ENCODE data around the gene ZFP69B.
A peak's percentile ranks its signal among the peaks of the same experiment; 100 is the strongest.
"Not testable (repeated sequence)": the region's sequence is repeated elsewhere in the genome, so short reads cannot be mapped to it uniquely, and the experiment has no call there.

The ZFP69B gene

DNA sequence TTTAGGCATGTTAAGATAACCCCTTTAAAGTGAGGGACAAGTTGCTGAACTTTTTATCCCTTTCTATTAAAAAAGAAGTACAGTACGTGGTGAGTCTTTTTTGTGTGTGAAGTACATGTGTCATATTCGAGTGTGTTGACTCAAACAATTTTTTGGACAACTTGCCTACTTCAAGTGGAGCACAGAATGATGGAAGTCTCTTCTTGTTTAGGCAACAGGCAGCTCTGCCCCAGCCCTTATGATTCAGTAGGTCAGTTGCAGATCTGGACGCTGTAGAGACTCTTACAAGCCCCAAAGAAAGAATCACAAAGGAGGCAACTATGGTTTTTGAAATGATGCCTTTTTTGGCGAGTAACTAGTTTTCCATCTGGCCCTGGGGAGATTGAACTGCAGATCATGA is 14.4 kb upstream of the ZFP69B start:
- DNase-seq (ENCODE audit: low read depth in 2 of 2) = no peak

GRCh38 chr1:40438391-40439015 is 11.8 kb upstream of the ZFP69B start:
- no peak for DNase-seq (ENCODE audit: low read depth in 2 of 2)

DNA sequence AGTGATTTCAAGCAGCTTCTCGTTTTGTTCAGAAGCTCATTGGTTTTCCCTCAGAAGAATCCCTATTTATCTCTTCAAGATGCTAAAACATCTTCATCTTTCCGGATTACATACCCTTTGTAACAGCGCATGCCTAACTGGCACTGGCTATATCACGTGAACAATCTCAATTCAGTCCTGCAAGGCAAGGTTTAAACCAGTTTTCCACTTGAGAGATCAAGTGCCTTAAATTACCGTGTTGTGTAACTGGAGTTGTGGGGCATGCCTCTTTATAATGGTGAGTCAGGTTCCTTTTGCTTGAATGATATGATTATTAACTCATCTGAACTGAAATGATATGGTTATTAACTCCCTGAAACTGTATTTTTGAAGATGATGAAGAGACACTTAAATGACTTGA is 11.0 kb upstream of the ZFP69B start:
- DNase-seq (ENCODE audit: low read depth in 2 of 2) = no peak

- DNase-seq (ENCODE audit: low read depth in 2 of 2) = peak; percentile 12 to 13
Measured at GRCh38 chr1:40450495-40451237, 390 bp downstream of the ZFP69B start.

- no peak for DNase-seq (ENCODE audit: low read depth in 2 of 2)
Measured at GRCh38 chr1:40451238-40451585, 936 bp downstream of the ZFP69B start.

DNA sequence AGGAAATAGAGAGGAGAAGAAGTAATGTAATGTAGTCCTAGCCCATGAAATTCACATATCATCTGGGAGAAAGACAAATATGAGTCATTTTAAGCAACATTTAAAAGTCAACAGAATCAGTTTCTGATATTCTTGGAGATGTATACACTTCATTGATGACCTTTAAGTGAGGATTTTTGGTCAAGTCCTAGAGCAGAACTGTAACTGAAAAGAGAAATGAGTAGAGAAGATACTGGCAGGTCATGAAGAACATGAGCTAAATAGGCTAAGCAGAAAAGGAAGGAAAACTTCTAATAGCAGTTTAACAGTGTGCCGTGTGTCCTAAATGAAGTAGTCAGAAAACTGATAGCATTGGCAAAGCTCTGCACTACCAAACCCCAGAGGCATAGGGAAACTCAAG is 4.6 kb downstream of the ZFP69B start:
- DNase-seq (ENCODE audit: low read depth in 2 of 2) = no peak

- no peak for DNase-seq (ENCODE audit: low read depth in 2 of 2)
Measured at GRCh38 chr1:40462956-40463590, 12.8 kb downstream of the ZFP69B start.

DNA sequence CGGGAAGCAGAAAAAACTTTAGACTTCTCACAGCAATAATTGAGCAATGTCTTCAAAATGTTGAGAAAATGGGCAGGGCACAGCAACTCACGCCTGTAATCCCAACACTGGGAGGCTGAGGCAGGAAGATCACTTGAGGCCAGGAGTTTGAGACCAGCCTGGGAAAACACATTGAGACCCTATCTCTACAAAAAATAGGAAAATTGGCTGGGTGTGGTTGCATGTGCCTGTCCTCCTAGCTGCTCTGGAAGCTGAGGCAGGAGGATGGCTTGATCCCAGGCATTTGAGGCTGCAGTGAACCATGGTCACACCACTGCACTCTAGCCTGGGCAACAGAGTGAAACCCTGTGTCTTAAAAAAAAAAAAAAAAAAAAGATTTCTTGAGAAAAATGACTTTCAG is 19.1 kb downstream of the ZFP69B start:
- no peak for DNase-seq (ENCODE audit: low read depth in 2 of 2)

GRCh38 chr1:40475268-40475667 is 25.0 kb downstream of the ZFP69B start:
- no peak for DNase-seq (ENCODE audit: low read depth in 2 of 2)

DNA sequence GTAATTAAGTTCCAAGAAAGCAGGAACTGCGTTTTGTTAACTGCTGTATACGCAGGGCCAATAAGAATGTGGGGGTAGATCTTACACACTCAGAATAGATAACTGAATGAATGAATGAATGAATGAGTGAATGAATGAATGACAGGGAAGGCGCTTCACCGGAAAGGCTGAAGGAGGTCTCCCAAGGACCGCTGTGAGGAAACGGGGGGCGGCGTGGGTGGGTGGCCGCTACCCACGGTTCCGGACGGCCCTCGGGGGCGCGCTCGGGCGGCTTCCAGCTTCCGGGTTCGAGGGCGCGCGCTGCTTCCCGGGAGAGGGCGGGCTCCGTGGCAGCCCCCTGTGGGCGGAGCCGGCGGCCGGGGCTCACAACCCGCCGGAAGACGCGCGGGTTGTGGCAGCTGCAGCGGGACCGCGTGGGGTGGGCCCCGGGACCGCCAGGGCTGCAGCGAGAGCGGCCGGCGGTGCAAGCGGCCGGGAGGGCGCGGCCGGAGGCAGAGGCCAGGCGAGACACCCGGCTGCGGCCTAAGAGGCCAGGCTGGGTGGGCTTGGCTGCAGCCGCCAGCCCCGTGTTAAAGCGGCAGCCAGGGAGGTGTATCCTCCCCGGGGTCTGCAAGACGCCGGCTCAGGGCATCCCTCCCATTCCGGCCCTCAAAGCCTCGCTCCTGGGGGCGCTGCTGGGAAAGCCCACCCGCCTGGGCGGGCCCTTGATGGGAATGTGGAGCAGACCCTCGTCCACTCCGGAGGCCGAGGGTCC is 26.8 kb downstream of the ZFP69B start, which contains the start of gene ZFP69:
TSS of gene ZFP69 (plus strand) at position 367 of the 754 bp plus-strand sequence. CDS start 2,072 bp downstream, outside the sequence.
- DNase-seq (ENCODE audit: low read depth in 2 of 2) = peak; percentile 26 to 33

DNA sequence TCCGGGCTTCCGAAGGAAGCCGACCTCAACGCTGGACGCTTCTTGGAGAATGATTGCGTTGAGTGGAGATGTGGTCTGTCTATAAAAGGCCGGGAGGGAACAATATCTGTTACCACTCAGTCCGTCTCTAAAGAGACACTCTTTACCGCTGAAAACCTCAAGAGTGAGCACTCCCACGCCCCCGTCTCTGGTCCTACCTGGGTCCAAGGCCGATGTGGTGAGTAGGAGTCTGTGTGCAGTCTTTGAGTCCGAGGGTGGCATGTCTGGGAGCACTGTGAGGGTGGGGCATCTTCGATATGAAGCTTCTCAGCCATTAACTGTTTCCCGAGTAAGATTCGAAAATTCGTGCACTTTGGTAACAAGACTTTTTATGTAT is 27.4 kb downstream of the ZFP69B start:
- DNase-seq (ENCODE audit: low read depth in 2 of 2) = no peak

GRCh38 chr1:40478276-40478675 is 28.0 kb downstream of the ZFP69B start:
- DNase-seq (ENCODE audit: low read depth in 2 of 2) = no peak

DNA sequence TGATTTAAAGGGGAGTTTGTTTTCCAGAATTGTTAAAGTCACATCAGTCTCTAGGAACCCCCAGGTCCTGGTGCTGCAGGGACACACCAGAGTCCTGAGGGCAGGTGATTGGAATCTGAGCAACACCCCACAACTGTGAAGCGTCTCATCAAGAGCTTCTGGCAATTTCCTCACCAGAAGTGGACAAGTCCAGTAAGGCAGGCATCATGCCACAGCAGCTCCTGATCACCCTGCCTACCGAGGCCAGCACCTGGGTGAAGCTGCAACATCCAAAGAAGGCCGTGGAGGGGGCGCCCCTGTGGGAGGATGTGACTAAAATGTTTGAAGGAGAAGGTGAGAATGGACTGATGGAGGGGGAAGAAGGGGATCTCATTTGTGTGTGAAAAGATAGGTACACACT is 28.9 kb downstream of the ZFP69B start:
- DNase-seq (ENCODE audit: low read depth in 2 of 2) = no peak

DNA sequence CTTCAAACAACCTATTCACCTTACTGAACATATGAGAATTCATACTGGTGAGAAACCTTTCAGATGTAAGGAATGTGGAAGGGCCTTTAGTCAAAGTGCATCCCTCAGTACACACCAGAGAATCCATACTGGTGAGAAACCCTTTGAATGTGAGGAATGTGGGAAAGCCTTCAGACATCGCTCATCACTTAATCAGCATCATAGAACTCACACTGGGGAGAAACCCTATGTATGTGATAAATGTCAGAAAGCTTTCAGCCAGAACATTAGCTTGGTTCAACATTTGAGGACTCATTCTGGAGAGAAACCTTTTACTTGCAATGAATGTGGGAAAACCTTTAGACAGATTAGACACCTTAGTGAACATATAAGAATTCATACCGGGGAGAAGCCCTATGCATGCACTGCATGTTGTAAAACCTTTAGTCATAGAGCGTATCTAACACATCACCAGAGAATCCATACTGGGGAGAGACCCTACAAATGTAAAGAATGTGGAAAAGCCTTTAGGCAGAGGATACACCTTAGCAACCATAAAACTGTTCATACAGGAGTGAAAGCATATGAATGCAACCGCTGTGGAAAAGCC is 45.1 kb downstream of the ZFP69B start:
- no peak for DNase-seq (ENCODE audit: low read depth in 2 of 2)

- DNase-seq (ENCODE audit: low read depth in 2 of 2) = not testable (repeated sequence)
Measured at GRCh38 chr1:40502651-40503050, 52.4 kb downstream of the ZFP69B start.

GRCh38 chr1:40507973-40508372 is 57.7 kb downstream of the ZFP69B start:
- no peak for DNase-seq (ENCODE audit: low read depth in 2 of 2)

GRCh38 chr1:40508375-40509341 is 58.4 kb downstream of the ZFP69B start, which contains the start of gene EXO5:
TSS of gene EXO5 (plus strand) at chr1:40508767. CDS start at chr1:40514545, 5,778 bp downstream.
- peak; percentile 40 to 42 for DNase-seq (ENCODE audit: low read depth in 2 of 2)

Measured in fibroblast of skin of left quadriceps (primary cell).